ENCODE measurements around the gene JPH4.

- TF ChIP-seq CTCF (IDR thresholded peaks at IDR 0.05; ENCODE audit: low read length) (no peak), EZH2 (IDR thresholded peaks at IDR 0.05; ENCODE audit: borderline replicate concordance, low read length) (no peak)
These were observed 53.0 kb downstream of the JPH4 start for GRCh38 chr14:23525611-23526010.
